ENCODE measurements around the gene CPEB2.

- TF ChIP-seq CTCF (IDR thresholded peaks at IDR 0.05; ENCODE audit: insufficient read depth, low read length) (no peak), REST (IDR thresholded peaks at IDR 0.05; ENCODE audit: insufficient replicate concordance, low read depth) (no peak), SPI1 (IDR thresholded peaks at IDR 0.05; ENCODE audit: borderline replicate concordance, low read depth) (no peak), POLR2AphosphoS5 (IDR thresholded peaks at IDR 0.05; ENCODE audit: low read depth) (no peak), GABPA (IDR thresholded peaks at IDR 0.05; ENCODE audit: low read depth) (no peak)
These were observed 43.8 kb upstream of the CPEB2 start for GRCh38 chr4:14958436-14958835.

Measured in HL-60 (cell line).